GM18951 (cell line): ENCODE results near the gene MPIG6B.
A peak's percentile ranks its signal among the peaks of the same experiment; 100 is the strongest.

Experiments
- POLR2A ChIP-seq: IDR thresholded peaks from 4 replicates; pipeline ENCODE4 v1.6.1; 2011; ENCODE audit warnings: mild to moderate bottlenecking; ENCODE audit not compliant: insufficient read length, insufficient read depth; ENCODE audit errors: extremely low read depth
- in situ Hi-C: fragments of 300-500 bp; cut with MboI; formaldehyde crosslinking; loops from one replicate; pipeline ENCODE4 v1.12.0; 2022; ENCODE audit warnings: low sequenced_read_pairs, mixed read lengths, inconsistent platforms; ENCODE audit not compliant: unreplicated experiment

The MPIG6B gene, protein sequence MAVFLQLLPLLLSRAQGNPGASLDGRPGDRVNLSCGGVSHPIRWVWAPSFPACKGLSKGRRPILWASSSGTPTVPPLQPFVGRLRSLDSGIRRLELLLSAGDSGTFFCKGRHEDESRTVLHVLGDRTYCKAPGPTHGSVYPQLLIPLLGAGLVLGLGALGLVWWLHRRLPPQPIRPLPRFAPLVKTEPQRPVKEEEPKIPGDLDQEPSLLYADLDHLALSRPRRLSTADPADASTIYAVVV

DNA sequence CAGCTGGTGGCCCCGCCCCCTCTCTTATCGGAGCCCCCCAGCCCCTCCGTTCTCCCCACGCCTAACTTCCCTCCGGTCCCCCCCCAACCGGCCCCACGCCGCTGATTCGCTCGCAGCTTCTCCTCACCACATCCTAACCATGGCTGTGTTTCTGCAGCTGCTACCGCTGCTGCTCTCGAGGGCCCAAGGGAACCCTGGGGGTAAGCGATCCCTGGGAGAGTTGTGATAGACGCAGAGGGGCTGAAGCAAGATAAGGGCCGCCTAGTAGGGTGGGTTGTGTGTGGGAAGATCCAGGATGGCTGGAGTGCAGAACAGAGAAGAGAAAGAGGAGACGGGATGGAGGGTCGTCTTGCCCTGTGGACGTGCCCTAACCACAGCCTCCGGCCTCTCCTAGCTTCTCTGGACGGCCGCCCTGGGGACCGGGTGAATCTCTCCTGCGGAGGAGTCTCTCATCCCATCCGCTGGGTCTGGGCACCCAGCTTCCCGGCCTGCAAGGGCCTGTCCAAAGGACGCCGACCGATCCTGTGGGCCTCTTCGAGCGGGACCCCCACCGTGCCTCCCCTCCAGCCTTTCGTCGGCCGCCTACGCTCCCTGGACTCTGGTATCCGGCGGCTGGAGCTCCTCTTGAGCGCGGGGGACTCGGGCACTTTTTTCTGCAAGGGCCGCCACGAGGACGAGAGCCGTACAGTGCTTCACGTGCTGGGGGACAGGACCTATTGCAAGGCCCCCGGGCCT lies at the start of gene MPIG6B:
Gene MPIG6B, plus strand, starts transcription at position 129 of the 735 bp plus-strand sequence. Its CDS starts 11 bp downstream, at position 140.
- in situ Hi-C loops: no loop called here
- no peak for TF ChIP-seq POLR2A

GRCh38 chr6:31676322-31676903 lies 46.8 kb upstream of the MPIG6B start:
- TF ChIP-seq POLR2A: no peak
- in situ Hi-C loops: no loop called here

GRCh38 chr6:31676904-31677303 lies 46.3 kb upstream of the MPIG6B start:
- no peak for TF ChIP-seq POLR2A
- in situ Hi-C loops: no loop called here

- in situ Hi-C loops: no loop called here
- no peak for TF ChIP-seq POLR2A
These were observed 45.2 kb upstream of the MPIG6B start for GRCh38 chr6:31677955-31678354.

GRCh38 chr6:31680226-31681134 lies 42.7 kb upstream of the MPIG6B start, which contains the start of gene LY6G5C:
Gene LY6G5C (minus strand): TSS chr6:31681067. CDS start chr6:31680373, 694 bp downstream.
- in situ Hi-C loops: no loop called here
- TF ChIP-seq POLR2A: no peak

DNA sequence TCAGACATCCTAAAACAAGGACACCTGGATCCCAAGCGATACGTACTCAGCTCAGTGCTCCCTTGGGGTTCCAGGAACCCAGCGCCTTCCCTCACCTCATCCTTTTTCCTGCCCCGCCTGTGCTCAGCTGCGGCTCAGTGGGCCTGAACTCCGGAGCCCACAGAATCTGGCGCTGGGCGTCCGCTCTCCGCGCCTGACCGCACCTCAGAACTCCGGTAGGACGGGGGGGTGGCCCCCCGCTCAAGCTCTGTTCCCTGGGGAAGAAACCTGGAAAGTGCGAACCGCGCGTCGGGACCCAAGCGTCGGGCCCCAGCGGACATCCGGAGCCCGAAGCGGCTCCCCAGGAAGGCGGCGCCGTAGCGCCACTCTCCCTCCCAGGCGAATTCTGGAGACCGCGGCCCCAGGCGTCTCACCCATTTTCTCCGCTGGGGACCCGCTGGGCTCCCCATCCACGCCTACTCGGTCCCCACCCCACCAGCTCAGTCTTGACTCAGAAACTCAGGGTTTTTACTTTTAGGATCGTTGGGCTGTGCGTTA lies 42.0 kb upstream of the MPIG6B start:
- peak; percentile 36 for TF ChIP-seq POLR2A
- in situ Hi-C loops: no loop called here

DNA sequence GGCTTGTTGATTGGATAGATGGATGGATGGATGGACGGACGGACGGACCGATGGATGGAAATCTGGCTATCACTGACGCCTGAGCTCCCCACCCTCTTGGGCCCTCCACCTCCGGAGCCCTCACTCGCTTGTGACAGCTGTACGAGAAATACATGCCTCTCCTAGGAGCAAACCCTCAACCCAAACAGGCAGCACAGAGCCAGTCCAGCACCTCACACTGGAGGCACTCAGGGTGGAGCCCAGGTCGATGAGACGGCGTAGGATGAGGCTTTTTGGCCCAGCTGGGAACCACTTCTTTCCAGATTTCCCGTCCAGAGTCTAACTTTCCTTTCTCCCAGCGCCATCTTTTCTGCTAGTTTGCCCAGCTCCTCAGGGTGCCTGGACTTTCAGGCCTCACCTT lies 39.6 kb upstream of the MPIG6B start:
- TF ChIP-seq POLR2A: no peak
- in situ Hi-C loops: no loop called here

DNA sequence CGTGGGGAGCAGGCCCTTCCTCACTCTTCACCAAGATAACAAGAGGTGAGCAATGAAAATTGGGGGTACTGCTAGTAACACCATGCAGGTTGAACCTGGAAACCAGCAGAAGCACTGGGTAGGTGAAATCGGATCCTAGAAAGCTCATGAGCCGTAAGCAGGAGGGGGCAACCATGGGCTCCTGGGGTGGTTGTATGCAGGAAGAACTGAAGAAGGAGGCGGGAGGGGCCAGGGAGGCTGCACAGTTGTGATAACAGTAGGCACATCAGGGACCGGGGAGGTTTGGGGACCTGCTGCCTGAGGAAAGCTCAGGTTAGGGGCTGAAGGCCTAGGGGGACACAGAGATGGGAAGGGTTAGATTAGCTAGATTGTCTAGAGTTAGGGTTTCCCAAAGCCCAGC lies 36.7 kb upstream of the MPIG6B start:
- TF ChIP-seq POLR2A: no peak
- in situ Hi-C loops: no loop called here

DNA sequence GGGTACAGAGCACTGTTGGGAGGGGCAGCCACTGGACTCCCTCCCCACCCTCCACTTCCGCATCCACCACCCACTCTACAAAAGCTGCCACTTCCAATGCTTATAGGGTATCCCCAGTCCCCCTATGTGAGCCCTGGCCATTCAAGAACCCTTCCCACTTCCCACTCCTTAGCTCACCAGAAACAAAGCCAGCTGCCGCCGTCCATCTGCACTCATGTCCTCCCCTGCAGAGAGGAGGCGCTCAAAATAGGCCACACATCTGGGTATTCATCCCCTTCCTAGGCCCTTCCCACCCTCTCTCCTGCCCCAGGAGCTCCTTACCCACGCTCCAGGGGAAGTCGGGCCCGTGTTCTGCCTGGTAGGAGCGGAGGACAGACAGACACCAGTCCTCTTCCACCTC lies 35.9 kb upstream of the MPIG6B start:
- no peak for TF ChIP-seq POLR2A
- in situ Hi-C loops: no loop called here

DNA sequence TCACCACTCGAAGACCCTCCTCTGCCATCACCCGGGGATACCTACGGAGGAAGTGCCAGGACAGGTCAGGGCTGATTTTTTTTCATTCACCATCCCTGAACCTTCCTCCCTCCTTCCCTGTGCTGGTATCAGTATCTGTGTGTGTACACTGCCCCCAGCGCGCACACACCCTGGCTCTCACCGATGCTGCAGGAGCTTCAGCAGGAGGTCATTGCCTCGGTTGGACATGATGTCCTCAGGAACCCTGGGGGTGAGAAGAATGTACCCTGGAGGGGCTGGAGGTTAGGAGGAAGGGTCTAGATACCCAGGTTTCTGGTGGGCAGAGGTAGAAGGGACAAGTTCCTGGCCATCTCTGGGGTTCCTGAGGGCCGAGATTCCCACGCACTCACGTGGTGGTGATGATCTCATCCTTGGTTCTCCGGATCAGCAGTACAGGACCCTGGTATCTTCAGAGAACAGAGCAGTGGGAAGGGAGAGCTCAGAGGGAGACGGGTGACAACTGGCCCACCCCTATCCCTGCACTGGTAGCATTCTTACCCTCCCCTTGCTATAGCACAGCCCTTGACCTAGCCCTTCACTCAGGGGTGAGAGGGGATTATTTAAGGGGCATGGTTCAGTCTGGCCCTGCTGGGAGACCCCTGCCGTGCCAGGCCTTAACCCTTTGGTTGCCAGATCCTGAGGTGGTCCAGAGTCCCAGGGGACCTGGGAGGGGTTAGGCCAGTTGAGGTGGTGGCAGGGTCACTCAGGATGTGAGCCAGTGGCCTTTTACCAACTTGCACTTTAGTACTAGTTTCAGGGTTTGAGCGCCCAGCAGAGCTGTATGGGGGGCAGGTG lies 35.1 kb upstream of the MPIG6B start:
- in situ Hi-C loops: no loop called here

GRCh38 chr6:31689249-31690110 lies 33.7 kb upstream of the MPIG6B start:
- TF ChIP-seq POLR2A: no peak
- in situ Hi-C loops: no loop called here

More for the DNA sequence above, 35.1 kb upstream of the MPIG6B start:
- TF ChIP-seq POLR2A: no peak
